ENCODE results near the gene NLRP6. TPM values are rescaled to one million over a fixed set of nuclear protein-coding genes. Genes with fewer than 3 reads are reported as not detected.
"Not testable (repeated sequence)": the region's sequence is repeated elsewhere in the genome, so short reads cannot be mapped to it uniquely, and the experiment has no call there.

The NLRP6 gene
- polyA plus RNA-seq, 2 donors = 0.05 to 0.06 TPM

GRCh38 chr11:319121-319887 is 41.1 kb downstream of the NLRP6 start:
- H3K4me1 ChIP-seq (ENCODE audit: control insufficient read depth in 2 of 2, insufficient read depth in 2 of 2, low read length in 1 of 2); H3K9me3 ChIP-seq (ENCODE audit: control insufficient read depth in 2 of 2, insufficient read depth in 1 of 2, low read depth in 1 of 2, low read length in 1 of 2); H3K27me3 ChIP-seq (ENCODE audit: control insufficient read depth in 1 of 2, insufficient read depth in 2 of 2, low read length in 2 of 2); H3K36me3 ChIP-seq (ENCODE audit: control insufficient read depth in 2 of 2, insufficient read depth in 2 of 2, low read length in 1 of 2): not testable (repeated sequence)
- peak overlapping the region; percentile 86 to 87 for H3K27ac ChIP-seq (ENCODE audit: low read depth in 2 of 2, low read length in 1 of 2)
- peak overlapping the region; percentile 62 to 85 for H3K4me3 ChIP-seq (ENCODE audit: low read depth in 1 of 2, low read length in 2 of 2)
- WGBS, 2 donors = 6 to 7% methylated on average over 19 to 20 of the region's 29 CpGs

- not testable (repeated sequence) for H3K9me3 ChIP-seq (ENCODE audit: control insufficient read depth in 2 of 2, insufficient read depth in 1 of 2, low read depth in 1 of 2, low read length in 1 of 2); H3K27me3 ChIP-seq (ENCODE audit: control insufficient read depth in 1 of 2, insufficient read depth in 2 of 2, low read length in 2 of 2); H3K4me1 ChIP-seq (ENCODE audit: control insufficient read depth in 2 of 2, insufficient read depth in 2 of 2, low read length in 1 of 2); H3K36me3 ChIP-seq (ENCODE audit: control insufficient read depth in 2 of 2, insufficient read depth in 2 of 2, low read length in 1 of 2)
- Histone ChIP-seq H3K4me3 (ENCODE audit: low read depth in 1 of 2, low read length in 2 of 2) (peak overlapping the region; percentile 62 to 85), H3K27ac (ENCODE audit: low read depth in 2 of 2, low read length in 1 of 2) (peak overlapping the region; percentile 87 to 92)
- WGBS, 2 donors = 6 to 29% methylated on average over 7 to 9 of the region's 10 CpGs
Observed at GRCh38 chr11:319888-320273, 41.7 kb downstream of the NLRP6 start.

GRCh38 chr11:324156-324555 is 45.9 kb downstream of the NLRP6 start:
- no peak overlapping the region for H3K4me3 ChIP-seq (ENCODE audit: low read depth in 1 of 2, low read length in 2 of 2)
- WGBS, 2 donors = 71 to 76% methylated on average over 11 of the region's 11 CpGs
- H3K27ac ChIP-seq (ENCODE audit: low read depth in 2 of 2, low read length in 1 of 2) = peak overlapping the region in 1 of 2 donors; percentile 42
- H3K9me3 ChIP-seq (ENCODE audit: control insufficient read depth in 2 of 2, insufficient read depth in 1 of 2, low read depth in 1 of 2, low read length in 1 of 2) = no peaks in the 10 kb centered on the region
- H3K4me1 ChIP-seq (ENCODE audit: control insufficient read depth in 2 of 2, insufficient read depth in 2 of 2, low read length in 1 of 2) = peaks cover 3 to 4% of the 10 kb centered on the region in 2 donors
- no peaks in the 10 kb centered on the region for H3K36me3 ChIP-seq (ENCODE audit: control insufficient read depth in 2 of 2, insufficient read depth in 2 of 2, low read length in 1 of 2)
- no peaks in the 10 kb centered on the region for H3K27me3 ChIP-seq (ENCODE audit: control insufficient read depth in 1 of 2, insufficient read depth in 2 of 2, low read length in 2 of 2)

- H3K36me3 ChIP-seq (ENCODE audit: control insufficient read depth in 2 of 2, insufficient read depth in 2 of 2, low read length in 1 of 2); H3K4me3 ChIP-seq (ENCODE audit: low read depth in 1 of 2, low read length in 2 of 2); H3K9me3 ChIP-seq (ENCODE audit: control insufficient read depth in 2 of 2, insufficient read depth in 1 of 2, low read depth in 1 of 2, low read length in 1 of 2); H3K4me1 ChIP-seq (ENCODE audit: control insufficient read depth in 2 of 2, insufficient read depth in 2 of 2, low read length in 1 of 2); H3K27me3 ChIP-seq (ENCODE audit: control insufficient read depth in 1 of 2, insufficient read depth in 2 of 2, low read length in 2 of 2): not testable (repeated sequence)
- 68 to 69% methylated on average over 26 to 28 of the region's 34 CpGs for WGBS, 2 donors
- peak overlapping the region in 1 of 2 donors; percentile 82 for H3K27ac ChIP-seq (ENCODE audit: low read depth in 2 of 2, low read length in 1 of 2)
Observed at GRCh38 chr11:324593-325517, 46.6 kb downstream of the NLRP6 start.

GRCh38 chr11:325796-326591 is 47.8 kb downstream of the NLRP6 start:
- Histone ChIP-seq H3K4me1 (ENCODE audit: control insufficient read depth in 2 of 2, insufficient read depth in 2 of 2, low read length in 1 of 2) (peaks cover 3 to 7% of the 10 kb centered on the region in 2 donors), H3K9me3 (ENCODE audit: control insufficient read depth in 2 of 2, insufficient read depth in 1 of 2, low read depth in 1 of 2, low read length in 1 of 2) (no peaks in the 10 kb centered on the region), H3K36me3 (ENCODE audit: control insufficient read depth in 2 of 2, insufficient read depth in 2 of 2, low read length in 1 of 2) (no peaks in the 10 kb centered on the region), H3K4me3 (ENCODE audit: low read depth in 1 of 2, low read length in 2 of 2) (no peak overlapping the region), H3K27me3 (ENCODE audit: control insufficient read depth in 1 of 2, insufficient read depth in 2 of 2, low read length in 2 of 2) (no peaks in the 10 kb centered on the region), H3K27ac (ENCODE audit: low read depth in 2 of 2, low read length in 1 of 2) (peak overlapping the region; percentile 83)
- 88% methylated on average over 30 of the region's 30 CpGs for WGBS, 2 donors

GRCh38 chr11:326592-326841 is 48.3 kb downstream of the NLRP6 start:
- WGBS, 2 donors = 63 to 67% methylated on average over 6 of the region's 6 CpGs
- no peak overlapping the region for H3K4me3 ChIP-seq (ENCODE audit: low read depth in 1 of 2, low read length in 2 of 2)
- H3K27me3 ChIP-seq (ENCODE audit: control insufficient read depth in 1 of 2, insufficient read depth in 2 of 2, low read length in 2 of 2) = no peaks in the 10 kb centered on the region
- no peaks in the 10 kb centered on the region for H3K9me3 ChIP-seq (ENCODE audit: control insufficient read depth in 2 of 2, insufficient read depth in 1 of 2, low read depth in 1 of 2, low read length in 1 of 2)
- H3K36me3 ChIP-seq (ENCODE audit: control insufficient read depth in 2 of 2, insufficient read depth in 2 of 2, low read length in 1 of 2) = no peaks in the 10 kb centered on the region
- H3K4me1 ChIP-seq (ENCODE audit: control insufficient read depth in 2 of 2, insufficient read depth in 2 of 2, low read length in 1 of 2) = peaks cover 3 to 7% of the 10 kb centered on the region in 2 donors
- peak overlapping the region; percentile 83 for H3K27ac ChIP-seq (ENCODE audit: low read depth in 2 of 2, low read length in 1 of 2)

- Histone ChIP-seq H3K27me3 (ENCODE audit: control insufficient read depth in 1 of 2, insufficient read depth in 2 of 2, low read length in 2 of 2) (no peaks in the 10 kb centered on the region), H3K4me3 (ENCODE audit: low read depth in 1 of 2, low read length in 2 of 2) (no peak overlapping the region), H3K36me3 (ENCODE audit: control insufficient read depth in 2 of 2, insufficient read depth in 2 of 2, low read length in 1 of 2) (no peaks in the 10 kb centered on the region), H3K27ac (ENCODE audit: low read depth in 2 of 2, low read length in 1 of 2) (peak overlapping the region; percentile 83), H3K4me1 (ENCODE audit: control insufficient read depth in 2 of 2, insufficient read depth in 2 of 2, low read length in 1 of 2) (peaks cover 3 to 7% of the 10 kb centered on the region in 2 donors), H3K9me3 (ENCODE audit: control insufficient read depth in 2 of 2, insufficient read depth in 1 of 2, low read depth in 1 of 2, low read length in 1 of 2) (no peaks in the 10 kb centered on the region)
- WGBS, 2 donors = 29 to 39% methylated on average over 19 of the region's 19 CpGs
Observed at GRCh38 chr11:326842-327580, 48.8 kb downstream of the NLRP6 start.

- 96% methylated on average over 3 of the region's 3 CpGs for WGBS, 2 donors
Observed at GRCh38 chr11:327581-327923, 49.3 kb downstream of the NLRP6 start.

GRCh38 chr11:328012-328411 is 49.8 kb downstream of the NLRP6 start:
- no peaks in the 10 kb centered on the region for H3K27me3 ChIP-seq (ENCODE audit: control insufficient read depth in 1 of 2, insufficient read depth in 2 of 2, low read length in 2 of 2)
- H3K36me3 ChIP-seq (ENCODE audit: control insufficient read depth in 2 of 2, insufficient read depth in 2 of 2, low read length in 1 of 2) = no peaks in the 10 kb centered on the region
- H3K4me3 ChIP-seq (ENCODE audit: low read depth in 1 of 2, low read length in 2 of 2) = no peak overlapping the region
- WGBS, 2 donors = 97 to 98% methylated on average over 13 of the region's 13 CpGs
- peaks cover 6 to 7% of the 10 kb centered on the region in 2 donors for H3K4me1 ChIP-seq (ENCODE audit: control insufficient read depth in 2 of 2, insufficient read depth in 2 of 2, low read length in 1 of 2)
- H3K27ac ChIP-seq (ENCODE audit: low read depth in 2 of 2, low read length in 1 of 2) = no peak overlapping the region
- H3K9me3 ChIP-seq (ENCODE audit: control insufficient read depth in 2 of 2, insufficient read depth in 1 of 2, low read depth in 1 of 2, low read length in 1 of 2) = no peaks in the 10 kb centered on the region

More at GRCh38 chr11:327581-327923, 49.3 kb downstream of the NLRP6 start:
- Histone ChIP-seq H3K27me3 (ENCODE audit: control insufficient read depth in 1 of 2, insufficient read depth in 2 of 2, low read length in 2 of 2) (no peaks in the 10 kb centered on the region), H3K4me3 (ENCODE audit: low read depth in 1 of 2, low read length in 2 of 2) (no peak overlapping the region), H3K27ac (ENCODE audit: low read depth in 2 of 2, low read length in 1 of 2) (peak overlapping the region; percentile 78 to 83), H3K4me1 (ENCODE audit: control insufficient read depth in 2 of 2, insufficient read depth in 2 of 2, low read length in 1 of 2) (peaks cover 3 to 7% of the 10 kb centered on the region in 2 donors), H3K36me3 (ENCODE audit: control insufficient read depth in 2 of 2, insufficient read depth in 2 of 2, low read length in 1 of 2) (no peaks in the 10 kb centered on the region), H3K9me3 (ENCODE audit: control insufficient read depth in 2 of 2, insufficient read depth in 1 of 2, low read depth in 1 of 2, low read length in 1 of 2) (no peaks in the 10 kb centered on the region)

All from esophagus (tissue), 2 donors.